ENCODE data around the gene SPOCK1. TPM values are rescaled to one million over a fixed set of nuclear protein-coding genes. Genes with fewer than 3 reads are reported as not detected.
"Not testable (repeated sequence)": the region's sequence is repeated elsewhere in the genome, so short reads cannot be mapped to it uniquely, and the experiment has no call there.

The SPOCK1 gene
- polyA plus RNA-seq, result not detected

GRCh38 chr5:137498736-137499505, at the start of gene SPOCK1:
Gene SPOCK1, minus strand, starts transcription at chr5:137499326.
- Mint-ChIP-seq H3K36me3 (no peaks in the 10 kb centered on the region), H3K9me3 (no peaks in the 10 kb centered on the region), H3K4me3 (no peak within 1 kb of the TSS), H3K27me3 (peaks cover 19% of the 10 kb centered on the region), H3K4me1 (no peaks in the 10 kb centered on the region), H3K27ac (no peak within 1 kb of the TSS)

- Mint-ChIP-seq H3K27ac (no peak overlapping the region), H3K9me3 (peaks cover 0 to 20% (median 5%) of the 10 kb centered on the region in 3 donors), H3K4me1 (no peaks in the 10 kb centered on the region), H3K36me3 (no peaks in the 10 kb centered on the region), H3K27me3 (peaks cover 5% of the 10 kb centered on the region), H3K4me3 (no peak overlapping the region)
Measured at GRCh38 chr5:137545956-137546355, 46.8 kb upstream of the SPOCK1 start.

GRCh38 chr5:137535449-137535848, 36.3 kb upstream of the SPOCK1 start:
- not testable (repeated sequence) for H3K27me3 Mint-ChIP-seq, H3K4me3 Mint-ChIP-seq, H3K4me1 Mint-ChIP-seq, H3K9me3 Mint-ChIP-seq, H3K36me3 Mint-ChIP-seq, H3K27ac Mint-ChIP-seq

- H3K27ac Mint-ChIP-seq, result no peak overlapping the region
- H3K36me3 Mint-ChIP-seq, result no peaks in the 10 kb centered on the region
- no peaks in the 10 kb centered on the region for H3K27me3 Mint-ChIP-seq
- no peaks in the 10 kb centered on the region for H3K4me1 Mint-ChIP-seq
- H3K9me3 Mint-ChIP-seq, result peaks cover 1 to 8% (median 4%) of the 10 kb centered on the region in 3 donors
- H3K4me3 Mint-ChIP-seq, result no peak overlapping the region
Measured at GRCh38 chr5:137533963-137534362, 34.8 kb upstream of the SPOCK1 start.

- H3K27me3 Mint-ChIP-seq, result no peaks in the 10 kb centered on the region
- no peak overlapping the region for H3K4me3 Mint-ChIP-seq
- H3K27ac Mint-ChIP-seq, result no peak overlapping the region
- H3K36me3 Mint-ChIP-seq, result no peaks in the 10 kb centered on the region
- H3K9me3 Mint-ChIP-seq, result peaks cover 4 to 9% (median 4%) of the 10 kb centered on the region in 3 donors
- no peaks in the 10 kb centered on the region for H3K4me1 Mint-ChIP-seq
Measured at GRCh38 chr5:137531266-137531665, 32.1 kb upstream of the SPOCK1 start.

GRCh38 chr5:137521246-137521645, 22.1 kb upstream of the SPOCK1 start:
- H3K27me3 Mint-ChIP-seq, result peaks cover 20% of the 10 kb centered on the region
- H3K4me1 Mint-ChIP-seq, result no peaks in the 10 kb centered on the region
- H3K4me3 Mint-ChIP-seq, result no peak overlapping the region
- H3K27ac Mint-ChIP-seq, result no peak overlapping the region
- H3K9me3 Mint-ChIP-seq, result no peaks in the 10 kb centered on the region
- peaks cover 3% of the 10 kb centered on the region for H3K36me3 Mint-ChIP-seq

- H3K9me3 Mint-ChIP-seq, result no peaks in the 10 kb centered on the region
- peaks cover 11% of the 10 kb centered on the region for H3K27me3 Mint-ChIP-seq
- H3K27ac Mint-ChIP-seq, result no peak overlapping the region
- no peak overlapping the region for H3K4me3 Mint-ChIP-seq
- peaks cover 3% of the 10 kb centered on the region for H3K36me3 Mint-ChIP-seq
- H3K4me1 Mint-ChIP-seq, result no peaks in the 10 kb centered on the region
Measured at GRCh38 chr5:137516961-137517360, 17.8 kb upstream of the SPOCK1 start.

GRCh38 chr5:137516251-137516797, 17.2 kb upstream of the SPOCK1 start:
- Mint-ChIP-seq H3K9me3 (peaks cover 0 to 3% (median 0%) of the 10 kb centered on the region in 3 donors), H3K4me1 (no peaks in the 10 kb centered on the region)

GRCh38 chr5:137515238-137515637, 16.1 kb upstream of the SPOCK1 start:
- Mint-ChIP-seq H3K9me3 (peaks cover 0 to 3% (median 0%) of the 10 kb centered on the region in 3 donors), H3K4me1 (no peaks in the 10 kb centered on the region), H3K4me3 (no peak overlapping the region), H3K27ac (no peak overlapping the region), H3K27me3 (peaks cover 10% of the 10 kb centered on the region), H3K36me3 (peaks cover 5% of the 10 kb centered on the region)

More at GRCh38 chr5:137516251-137516797, 17.2 kb upstream of the SPOCK1 start:
- Mint-ChIP-seq H3K27me3 (peaks cover 14% of the 10 kb centered on the region), H3K36me3 (peaks cover 3% of the 10 kb centered on the region), H3K27ac (no peak overlapping the region), H3K4me3 (no peak overlapping the region)

GRCh38 chr5:137510671-137511070, 11.5 kb upstream of the SPOCK1 start:
- H3K9me3 Mint-ChIP-seq, result peaks cover 0 to 3% (median 0%) of the 10 kb centered on the region in 3 donors
- peaks cover 2% of the 10 kb centered on the region for H3K36me3 Mint-ChIP-seq
- peaks cover 8% of the 10 kb centered on the region for H3K27me3 Mint-ChIP-seq
- H3K4me3 Mint-ChIP-seq, result no peak overlapping the region
- H3K27ac Mint-ChIP-seq, result no peak overlapping the region
- no peaks in the 10 kb centered on the region for H3K4me1 Mint-ChIP-seq

GRCh38 chr5:137507150-137507549, 8.0 kb upstream of the SPOCK1 start:
- Mint-ChIP-seq H3K4me3 (no peak overlapping the region), H3K36me3 (peaks cover 2% of the 10 kb centered on the region), H3K27ac (no peak overlapping the region), H3K4me1 (no peaks in the 10 kb centered on the region), H3K27me3 (peaks cover 8% of the 10 kb centered on the region), H3K9me3 (peaks cover 0 to 3% (median 0%) of the 10 kb centered on the region in 3 donors)

GRCh38 chr5:137506296-137506695, 7.2 kb upstream of the SPOCK1 start:
- Mint-ChIP-seq H3K27me3 (peaks cover 5% of the 10 kb centered on the region), H3K27ac (no peak overlapping the region), H3K36me3 (peaks cover 2% of the 10 kb centered on the region), H3K4me1 (no peaks in the 10 kb centered on the region), H3K9me3 (no peaks in the 10 kb centered on the region), H3K4me3 (no peak overlapping the region)

- no peak overlapping the region for H3K27ac Mint-ChIP-seq
- no peaks in the 10 kb centered on the region for H3K4me1 Mint-ChIP-seq
- peak overlapping the region in 1 of 4 donors; percentile 79 for H3K4me3 Mint-ChIP-seq
- no peaks in the 10 kb centered on the region for H3K9me3 Mint-ChIP-seq
- H3K27me3 Mint-ChIP-seq, result peaks cover 7% of the 10 kb centered on the region
- H3K36me3 Mint-ChIP-seq, result no peaks in the 10 kb centered on the region
Measured at GRCh38 chr5:137504916-137505315, 5.8 kb upstream of the SPOCK1 start.

GRCh38 chr5:137503456-137503855, 4.3 kb upstream of the SPOCK1 start:
- Mint-ChIP-seq H3K9me3 (no peaks in the 10 kb centered on the region), H3K4me3 (no peak overlapping the region), H3K27ac (no peak overlapping the region), H3K27me3 (peaks cover 5% of the 10 kb centered on the region), H3K36me3 (no peaks in the 10 kb centered on the region), H3K4me1 (no peaks in the 10 kb centered on the region)

- Mint-ChIP-seq H3K9me3 (no peaks in the 10 kb centered on the region), H3K4me3 (no peak overlapping the region), H3K27ac (no peak overlapping the region), H3K36me3 (no peaks in the 10 kb centered on the region), H3K27me3 (peaks cover 12% of the 10 kb centered on the region), H3K4me1 (no peaks in the 10 kb centered on the region)
Measured at GRCh38 chr5:137502632-137503031, 3.5 kb upstream of the SPOCK1 start.

- Mint-ChIP-seq H3K9me3 (no peaks in the 10 kb centered on the region), H3K27me3 (peaks cover 17% of the 10 kb centered on the region), H3K4me1 (no peaks in the 10 kb centered on the region), H3K36me3 (no peaks in the 10 kb centered on the region), H3K27ac (no peak overlapping the region), H3K4me3 (no peak overlapping the region)
Measured at GRCh38 chr5:137501846-137502406, 2.8 kb upstream of the SPOCK1 start.

Data from IgD-negative memory B cell (primary cell).